Fibroblast of the aortic adventitia (primary cell): ENCODE results near the gene TM9SF3. TPM values are rescaled to one million over a fixed set of nuclear protein-coding genes. Genes with fewer than 3 reads are reported as not detected.

Experiments used
- DNase-seq: peaks from one replicate; pipeline ENCODE4 v3.0.0-alpha.2; 2010; ENCODE audit warnings: low read depth
- H3K4me3 ChIP-seq: 2 replicates; pipeline ENCODE4 v1.5.1; 2011; ENCODE audit warnings: low read depth, mild to moderate bottlenecking, control low read depth, low read length, moderate library complexity
- CTCF ChIP-seq: IDR thresholded peaks from 2 replicates; pipeline ENCODE4 v1.5.1; 2011; ENCODE audit warnings: mild to moderate bottlenecking, low read length, control low read depth, inconsistent platforms; ENCODE audit not compliant: insufficient read depth
- total RNA-seq: library from RNA; depleted of rRNA; stranded (reverse); fragments of >200 nt; gene quantifications from 2 replicates; pipeline ENCODE4 v1.2.3, GENCODE V29; 2012; ENCODE audit warnings: low replicate concordance

Gene TM9SF3
- total RNA-seq, result 73.8 and 120 TPM in 2 replicates

DNA sequence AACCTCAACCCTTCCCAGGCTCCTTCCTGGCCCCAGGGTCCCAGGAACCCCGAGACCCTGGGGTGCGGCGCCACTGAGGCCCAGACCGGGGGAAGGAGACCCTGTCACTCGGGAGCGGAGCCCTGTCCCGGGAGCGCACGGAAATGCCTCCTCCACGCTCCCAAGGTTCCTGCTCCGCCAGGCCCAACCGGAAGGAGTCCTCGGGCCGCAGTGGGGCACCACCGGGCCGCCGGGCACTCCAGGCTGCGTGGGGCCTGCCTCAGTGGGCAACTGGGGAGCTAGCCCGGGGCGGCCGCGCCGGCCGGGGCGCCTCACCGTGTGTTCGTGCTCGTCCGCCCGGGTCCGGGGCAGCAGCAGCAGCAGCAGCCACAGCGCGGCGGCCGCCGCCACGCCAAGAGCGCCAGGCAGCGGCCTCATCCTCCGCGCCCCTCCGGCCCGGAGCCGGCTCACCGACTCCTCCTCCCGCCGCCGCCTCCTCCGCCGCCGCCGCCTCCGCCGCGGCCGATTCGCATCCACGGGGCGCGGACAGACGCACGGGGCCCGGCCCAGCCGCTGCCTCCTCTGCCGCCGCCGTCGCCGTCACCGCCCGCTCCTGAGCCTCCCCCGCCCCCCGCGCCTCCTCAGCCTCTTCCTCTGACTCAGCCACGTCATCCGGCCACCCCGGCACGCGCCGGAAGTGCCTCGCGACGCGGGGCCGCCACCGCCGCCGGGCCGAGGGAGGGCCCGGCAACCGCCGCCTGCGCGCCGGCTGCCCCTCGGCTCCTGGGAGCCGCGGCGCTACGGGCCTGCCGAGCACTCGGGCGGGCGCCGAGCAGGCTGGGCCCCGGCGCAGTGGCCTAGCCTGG is at the start of gene TM9SF3:
Gene TM9SF3, minus strand, starts transcription at position 594 of the 845 bp plus-strand sequence. Its CDS starts 177 bp downstream, at position 417.
- H3K4me3 ChIP-seq, result peak within 1 kb of the TSS; percentile 81
- peak; percentile 75 for DNase-seq
- no peak for TF ChIP-seq CTCF

DNA sequence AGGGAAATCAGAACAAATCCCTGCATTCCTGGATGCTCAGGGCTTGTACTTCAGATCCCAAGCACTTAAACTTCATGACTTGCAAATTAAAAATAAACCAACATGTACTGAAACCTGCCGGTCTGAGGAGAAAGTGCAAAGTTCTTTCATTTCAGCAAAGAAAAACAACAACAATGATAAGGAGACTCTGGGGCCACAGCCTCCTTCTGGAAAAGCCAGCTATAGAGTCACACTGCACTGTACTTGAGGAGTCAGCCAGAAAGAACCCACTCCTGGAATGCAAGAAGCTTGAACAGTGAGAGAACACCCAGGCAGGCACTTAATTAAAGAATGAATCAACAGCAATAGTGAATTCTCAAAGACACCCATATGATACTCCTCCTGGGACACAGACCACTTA is 49.7 kb upstream of the TM9SF3 start:
- no peak overlapping the region for H3K4me3 ChIP-seq
- DNase-seq, result no peak
- no peak for TF ChIP-seq CTCF

- no peak for DNase-seq
- no peak overlapping the region for H3K4me3 ChIP-seq
- no peak for TF ChIP-seq CTCF
Observed at GRCh38 chr10:96632974-96633710, 46.3 kb upstream of the TM9SF3 start.

DNA sequence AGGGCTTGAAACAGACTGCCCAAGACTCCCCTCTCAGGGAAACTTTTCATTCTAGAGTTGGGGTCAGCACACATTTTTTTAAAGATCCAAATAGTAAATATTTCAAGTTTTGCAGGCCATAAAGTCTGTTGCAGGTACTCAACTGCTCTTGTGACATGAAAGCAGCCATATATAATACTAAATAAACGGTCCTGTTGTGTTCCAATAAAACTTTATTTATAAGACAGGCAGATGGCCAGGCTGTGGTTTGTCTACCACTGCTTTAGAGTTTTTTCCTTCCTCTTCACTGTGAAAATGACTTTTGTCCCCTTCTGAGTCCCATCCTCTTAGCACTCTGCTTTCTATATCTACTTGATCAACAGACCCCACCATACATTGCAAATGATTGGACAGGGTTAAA is 40.5 kb upstream of the TM9SF3 start:
- DNase-seq, result no peak
- TF ChIP-seq CTCF, result no peak
- H3K4me3 ChIP-seq, result no peak overlapping the region

DNA sequence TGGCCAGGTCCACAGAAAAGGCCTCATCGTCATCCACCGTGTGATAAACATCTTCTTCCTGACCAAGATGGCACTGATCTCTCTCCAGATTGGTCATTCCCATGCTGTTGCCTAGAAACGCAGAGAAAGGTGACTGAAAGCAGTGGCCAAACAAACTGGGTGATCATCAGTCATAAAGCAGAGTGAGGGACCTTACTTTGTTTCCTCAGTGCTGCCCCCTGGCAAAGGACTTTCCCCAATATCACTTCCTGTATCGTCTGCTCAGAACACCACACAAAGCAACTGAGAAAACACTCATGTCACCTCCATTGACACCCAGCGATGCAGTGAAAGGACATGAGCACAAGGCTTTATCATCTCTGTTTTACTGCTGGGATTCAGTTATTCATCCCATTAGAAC is 40.0 kb upstream of the TM9SF3 start:
- no peak for DNase-seq
- H3K4me3 ChIP-seq, result no peak overlapping the region
- no peak for TF ChIP-seq CTCF

DNA sequence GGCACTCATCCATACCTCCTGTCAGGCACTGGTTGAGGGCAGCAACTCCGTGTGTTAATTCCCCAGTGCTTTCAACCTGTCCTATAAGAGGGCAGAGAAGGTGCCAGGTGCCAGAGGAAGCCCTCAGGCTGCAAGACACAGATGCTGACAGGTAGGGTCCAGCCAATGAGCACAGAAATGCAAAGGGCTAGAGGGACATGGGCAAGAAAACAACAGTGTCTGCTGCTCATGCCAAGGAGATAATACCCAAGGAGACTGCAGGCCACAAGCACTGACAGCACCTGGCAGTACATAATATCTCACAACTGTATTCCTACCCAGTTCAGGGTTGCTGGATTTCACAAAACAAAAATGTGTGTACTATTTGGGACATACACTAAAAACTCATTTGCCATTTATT is 38.4 kb upstream of the TM9SF3 start:
- DNase-seq, result no peak
- TF ChIP-seq CTCF, result no peak
- no peak overlapping the region for H3K4me3 ChIP-seq
